ENCODE measurements around the gene TNNT3.
"Not testable (repeated sequence)": the region's sequence is repeated elsewhere in the genome, so short reads cannot be mapped to it uniquely, and the experiment has no call there.

The TNNT3 gene

GRCh38 chr11:1919391-1920127 lies at the start of gene TNNT3:
TNNT3 (plus strand) TSS chr11:1919703; CDS start chr11:1922875, 3,172 bp downstream.
- DNase-seq: no peak

GRCh38 chr11:1870326-1870696 lies 49.2 kb upstream of the TNNT3 start:
- DNase-seq: no peak

GRCh38 chr11:1870721-1871466 lies 48.6 kb upstream of the TNNT3 start:
- DNase-seq: no peak

- DNase-seq: no peak
Measured at GRCh38 chr11:1871531-1871930, 48.0 kb upstream of the TNNT3 start.

GRCh38 chr11:1872267-1872985 lies 47.1 kb upstream of the TNNT3 start:
- DNase-seq: no peak

GRCh38 chr11:1873048-1873812 lies 46.3 kb upstream of the TNNT3 start:
- no peak for DNase-seq

- not testable (repeated sequence) for DNase-seq
Measured at GRCh38 chr11:1873813-1874150, 45.7 kb upstream of the TNNT3 start.

- not testable (repeated sequence) for DNase-seq
Measured at GRCh38 chr11:1874441-1875092, 44.9 kb upstream of the TNNT3 start.

GRCh38 chr11:1875093-1875850 lies 44.2 kb upstream of the TNNT3 start:
- DNase-seq: no peak

- DNase-seq: not testable (repeated sequence)
Measured at GRCh38 chr11:1875851-1876301, 43.6 kb upstream of the TNNT3 start.

GRCh38 chr11:1876361-1877063 lies 43.0 kb upstream of the TNNT3 start:
- no peak for DNase-seq

GRCh38 chr11:1877211-1878136 lies 42.0 kb upstream of the TNNT3 start:
- DNase-seq: no peak

GRCh38 chr11:1878137-1879031 lies 41.1 kb upstream of the TNNT3 start:
- no peak for DNase-seq

- no peak for DNase-seq
Measured at GRCh38 chr11:1879342-1879940, 40.1 kb upstream of the TNNT3 start.

GRCh38 chr11:1879941-1880720 lies 39.4 kb upstream of the TNNT3 start:
- no peak for DNase-seq

GRCh38 chr11:1880746-1881441 lies 38.6 kb upstream of the TNNT3 start:
- DNase-seq: no peak
